EH (cell line): ENCODE measurements around the gene MTTP.

Experiments used
- DNase-seq: peaks from one replicate; pipeline ENCODE4 v3.0.0-alpha.2; 2015; ENCODE audit warnings: low read depth

The MTTP gene

GRCh38 chr4:99670409-99671073 lies 95.9 kb downstream of the MTTP start:
- no peak for DNase-seq
